Stomach (tissue), 4 donors: ENCODE data around the gene NOMO2.
"Not testable (repeated sequence)": the region's sequence is repeated elsewhere in the genome, so short reads cannot be mapped to it uniquely, and the experiment has no call there.

Source experiments
- CTCF ChIP-seq, 7 experiments: fragments of 450-650 bp in 4 of 7; fragments of 200-600 bp in 3 of 7; sonication (generic) in 3 of 7; IDR thresholded peaks; one replicate each; pipeline ENCODE4 v1.5.1; 2016 to 2019; ENCODE audit warnings: antibody characterized with exemption in 7 of 7, control low read depth in 2 of 7, mild to moderate bottlenecking in 1 of 7
- POLR2A ChIP-seq, 4 donors: fragments of 450-650 bp; IDR thresholded peaks; one replicate each; pipeline ENCODE4 v1.6.1; 2016; ENCODE audit warnings: antibody characterized with exemption in 4 of 4, control low read depth in 2 of 4, mild to moderate bottlenecking in 1 of 4, moderate library complexity in 1 of 4
- POLR2AphosphoS5 ChIP-seq, 3 donors: sonication (generic); formaldehyde crosslinking; IDR thresholded peaks; one replicate each; pipeline ENCODE4 v1.6.1; 2016; ENCODE audit warnings: antibody characterized with exemption in 3 of 3

GRCh38 chr16:18409532-18410293, 152.2 kb downstream of the NOMO2 start:
- TF ChIP-seq CTCF, POLR2AphosphoS5, POLR2A (IDR thresholded peaks at IDR 0.05): not testable (repeated sequence)
